Inflammatory macrophage treated with lipopolysaccharide for 1 hour (primary cell): Measurements from ENCODE around the gene WNT6.
"Not testable (repeated sequence)": the region's sequence is repeated elsewhere in the genome, so short reads cannot be mapped to it uniquely, and the experiment has no call there.

Source experiments
- DNase-seq, 2 donors: peaks; one replicate each; pipeline ENCODE4 v3.0.0-alpha.2; 2020 to 2022

Gene WNT6

GRCh38 chr2:218830526-218831306 is 28.9 kb upstream of the WNT6 start:
- DNase-seq = no peak

GRCh38 chr2:218831378-218831990 is 28.1 kb upstream of the WNT6 start, which contains the start of gene PRKAG3:
Gene PRKAG3, minus strand, starts transcription at chr2:218831803.
- DNase-seq = no peak

- no peak for DNase-seq
Measured at GRCh38 chr2:218832081-218832480, 27.5 kb upstream of the WNT6 start.

GRCh38 chr2:218832520-218832919 is 27.1 kb upstream of the WNT6 start:
- no peak for DNase-seq

- no peak for DNase-seq
Measured at GRCh38 chr2:218833023-218833609, 26.5 kb upstream of the WNT6 start.

GRCh38 chr2:218834685-218835084 is 24.9 kb upstream of the WNT6 start:
- DNase-seq = no peak

- no peak for DNase-seq
Measured at GRCh38 chr2:218837495-218837894, 22.1 kb upstream of the WNT6 start.

- peak; percentile 72 to 82 for DNase-seq
Measured at GRCh38 chr2:218839430-218839829, 20.2 kb upstream of the WNT6 start.

GRCh38 chr2:218839888-218840287 is 19.7 kb upstream of the WNT6 start:
- no peak for DNase-seq

- DNase-seq = not testable (repeated sequence)
Measured at GRCh38 chr2:218844334-218844733, 15.3 kb upstream of the WNT6 start.

GRCh38 chr2:218846963-218847362 is 12.6 kb upstream of the WNT6 start:
- not testable (repeated sequence) for DNase-seq

- no peak for DNase-seq
Measured at GRCh38 chr2:218849721-218850120, 9.9 kb upstream of the WNT6 start.

GRCh38 chr2:218850796-218851195 is 8.8 kb upstream of the WNT6 start:
- DNase-seq = no peak

GRCh38 chr2:218851286-218851685 is 8.3 kb upstream of the WNT6 start:
- DNase-seq = no peak

GRCh38 chr2:218852911-218853667 is 6.5 kb upstream of the WNT6 start:
- peak; percentile 24 to 81 for DNase-seq

- DNase-seq = no peak
Measured at GRCh38 chr2:218853766-218854165, 5.8 kb upstream of the WNT6 start.

GRCh38 chr2:218854860-218855259 is 4.7 kb upstream of the WNT6 start:
- no peak for DNase-seq

- DNase-seq = no peak
Measured at GRCh38 chr2:218855305-218856166, 4.1 kb upstream of the WNT6 start.

GRCh38 chr2:218856167-218856895 is 3.3 kb upstream of the WNT6 start:
- DNase-seq = no peak

- DNase-seq = no peak
Measured at GRCh38 chr2:218856896-218857243, 2.7 kb upstream of the WNT6 start.

GRCh38 chr2:218857371-218858137 is 2.1 kb upstream of the WNT6 start:
- DNase-seq = no peak
